Measurements from ENCODE around the gene IQCM. TPM values are rescaled to one million over a fixed set of nuclear protein-coding genes. Genes with fewer than 3 reads are reported as not detected.

The IQCM gene
- total and polyA plus RNA-seq, 10 of the 15 experiments (the other 5 are each of a cell fraction or from before 2014, with no cell fraction given): not detected

DNA sequence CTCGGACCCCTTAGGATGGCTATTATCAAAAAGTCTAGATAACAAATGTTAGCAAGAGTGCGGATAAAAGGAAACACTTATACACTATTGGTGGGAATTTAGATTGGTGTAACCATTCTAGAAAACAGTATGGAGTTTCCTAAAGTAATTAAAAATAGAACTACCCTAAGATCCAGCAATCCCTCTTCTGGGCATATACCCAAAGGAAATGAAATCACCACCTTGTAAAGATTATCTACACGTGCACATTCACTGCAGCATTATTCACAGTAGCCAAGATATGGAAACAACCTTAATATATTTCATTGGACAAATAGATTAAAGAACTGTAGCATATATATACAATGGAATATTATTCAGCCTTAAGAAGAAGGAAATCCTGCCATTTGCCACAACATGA, 462.4 kb downstream of the IQCM start:
- CTCF ChIA-PET: no interaction called here
- FAIRE-seq: no peak
- intact Hi-C loops (cut with micrococcal nuclease; ENCODE audit: unreplicated experiment) (no loop called here), in situ Hi-C loops (cut with MboI) (no loop called here)
- Histone ChIP-seq H3K9ac (ENCODE audit: control insufficient read depth, insufficient read depth, low read length) (no peak overlapping the region), H3K27ac (ENCODE audit: control insufficient read depth, insufficient read depth) (no peak overlapping the region), H3K4me2 (ENCODE audit: control insufficient read depth, insufficient read depth) (no peak overlapping the region), H3K79me2 (ENCODE audit: control insufficient read depth, insufficient read depth, low read length) (no peaks in the 10 kb centered on the region), H3K4me3 (no peak overlapping the region), H3K36me3 (ENCODE audit: control insufficient read depth in 2 of 2, insufficient read depth in 2 of 2, low read length in 1 of 2) (no peaks in the 10 kb centered on the region), H3K27me3 (replicated peaks in 1 of 2; ENCODE audit: control insufficient read depth in 2 of 2, insufficient read depth in 2 of 2, low read length in 1 of 2) (no peaks in the 10 kb centered on the region), H2AFZ (ENCODE audit: control insufficient read depth, low read depth, low read length) (no peak overlapping the region), H3K4me1 (ENCODE audit: control insufficient read depth, insufficient read depth, low read length) (no peaks in the 10 kb centered on the region), H3K9me3 (replicated peaks; ENCODE audit: control insufficient read depth, insufficient read depth, low read length) (no peaks in the 10 kb centered on the region), H4K20me1 (ENCODE audit: control insufficient read depth, insufficient read depth) (no peaks in the 10 kb centered on the region)
- RAD21 ChIA-PET (ENCODE audit: unreplicated experiment): no interaction called here
- no TSS peak for BruUV-seq (replicated peaks)
- POLR2A ChIA-PET: no interaction called here
- DNase-seq (ENCODE audit: low read depth, low spot score): no peak
- 0% methylated on average over 3 of the region's 3 CpGs for WGBS (ENCODE audit: insufficient coverage, insufficient replicate concordance, low lambda C conversion rate, missing lambda C conversion rate)
- ATAC-seq: no peak
- SMC1A ChIA-PET (ENCODE audit: uncharacterized antibody, unreplicated experiment): no interaction called here
- no peak for TF ChIP-seq ZNF217 (IDR thresholded peaks at IDR 0.05)
- no peak for TF ChIP-seq TAF1 (IDR thresholded peaks at IDR 0.05; ENCODE audit: borderline replicate concordance, low read depth, low read length)
- no peak for TF ChIP-seq FOS (IDR thresholded peaks at IDR 0.05; ENCODE audit: borderline replicate concordance, extremely low read depth, insufficient read length)

DNA sequence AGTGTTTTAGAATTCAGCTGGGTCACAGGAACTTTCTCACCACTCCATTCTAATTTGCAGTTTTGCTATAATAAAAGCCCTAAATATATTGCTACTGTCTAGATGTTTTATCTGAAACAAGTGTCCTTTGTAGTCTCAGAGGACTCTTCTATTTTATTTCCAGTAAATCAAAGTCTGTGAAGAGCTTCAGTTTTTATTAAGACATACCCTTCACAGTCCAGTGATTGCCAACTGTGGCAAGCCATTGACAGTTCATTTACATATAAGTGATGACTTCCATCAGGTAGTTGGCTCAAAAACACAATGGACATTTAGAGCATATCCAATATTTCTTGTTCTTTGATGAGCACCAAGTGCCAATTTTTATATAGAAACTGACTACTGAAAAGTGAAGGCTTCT, 466.1 kb downstream of the IQCM start:
- Histone ChIP-seq H3K79me2 (ENCODE audit: control insufficient read depth, insufficient read depth, low read length) (no peaks in the 10 kb centered on the region), H3K9ac (ENCODE audit: control insufficient read depth, insufficient read depth, low read length) (no peak overlapping the region), H3K27ac (ENCODE audit: control insufficient read depth, insufficient read depth) (no peak overlapping the region), H3K4me1 (ENCODE audit: control insufficient read depth, insufficient read depth, low read length) (no peaks in the 10 kb centered on the region), H3K36me3 (ENCODE audit: control insufficient read depth in 2 of 2, insufficient read depth in 2 of 2, low read length in 1 of 2) (no peaks in the 10 kb centered on the region), H3K27me3 (replicated peaks in 1 of 2; ENCODE audit: control insufficient read depth in 2 of 2, insufficient read depth in 2 of 2, low read length in 1 of 2) (no peaks in the 10 kb centered on the region), H3K4me2 (ENCODE audit: control insufficient read depth, insufficient read depth) (no peak overlapping the region), H4K20me1 (ENCODE audit: control insufficient read depth, insufficient read depth) (no peaks in the 10 kb centered on the region), H2AFZ (ENCODE audit: control insufficient read depth, low read depth, low read length) (no peak overlapping the region), H3K4me3 (no peak overlapping the region), H3K9me3 (replicated peaks; ENCODE audit: control insufficient read depth, insufficient read depth, low read length) (no peaks in the 10 kb centered on the region)
- in situ Hi-C loops (cut with MboI): no loop called here
- intact Hi-C loops (cut with micrococcal nuclease; ENCODE audit: unreplicated experiment): no loop called here
- no peak for DNase-seq (ENCODE audit: low read depth, low spot score)
- CTCF ChIA-PET: interaction anchor here (0.6 kb wide), 1 partner anchor 354 kb away, joined by 4 read pairs; no protein-coding TSS in a partner anchor
- POLR2A ChIA-PET: no interaction called here
- no peak for FAIRE-seq
- RAD21 ChIA-PET (ENCODE audit: unreplicated experiment): no interaction called here
- no TSS peak for BruUV-seq (replicated peaks)
- SMC1A ChIA-PET (ENCODE audit: uncharacterized antibody, unreplicated experiment): no interaction called here
- ATAC-seq: no peak
- TF ChIP-seq, protein P1, sequence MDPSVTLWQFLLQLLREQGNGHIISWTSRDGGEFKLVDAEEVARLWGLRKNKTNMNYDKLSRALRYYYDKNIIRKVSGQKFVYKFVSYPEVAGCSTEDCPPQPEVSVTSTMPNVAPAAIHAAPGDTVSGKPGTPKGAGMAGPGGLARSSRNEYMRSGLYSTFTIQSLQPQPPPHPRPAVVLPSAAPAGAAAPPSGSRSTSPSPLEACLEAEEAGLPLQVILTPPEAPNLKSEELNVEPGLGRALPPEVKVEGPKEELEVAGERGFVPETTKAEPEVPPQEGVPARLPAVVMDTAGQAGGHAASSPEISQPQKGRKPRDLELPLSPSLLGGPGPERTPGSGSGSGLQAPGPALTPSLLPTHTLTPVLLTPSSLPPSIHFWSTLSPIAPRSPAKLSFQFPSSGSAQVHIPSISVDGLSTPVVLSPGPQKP (IDR thresholded peaks at IDR 0.05; ENCODE audit: low read depth, low read length): no peak
- TF ChIP-seq, protein P2, sequence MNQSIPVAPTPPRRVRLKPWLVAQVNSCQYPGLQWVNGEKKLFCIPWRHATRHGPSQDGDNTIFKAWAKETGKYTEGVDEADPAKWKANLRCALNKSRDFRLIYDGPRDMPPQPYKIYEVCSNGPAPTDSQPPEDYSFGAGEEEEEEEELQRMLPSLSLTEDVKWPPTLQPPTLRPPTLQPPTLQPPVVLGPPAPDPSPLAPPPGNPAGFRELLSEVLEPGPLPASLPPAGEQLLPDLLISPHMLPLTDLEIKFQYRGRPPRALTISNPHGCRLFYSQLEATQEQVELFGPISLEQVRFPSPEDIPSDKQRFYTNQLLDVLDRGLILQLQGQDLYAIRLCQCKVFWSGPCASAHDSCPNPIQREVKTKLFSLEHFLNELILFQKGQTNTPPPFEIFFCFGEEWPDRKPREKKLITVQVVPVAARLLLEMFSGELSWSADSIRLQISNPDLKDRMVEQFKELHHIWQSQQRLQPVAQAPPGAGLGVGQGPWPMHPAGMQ (IDR thresholded peaks at IDR 0.05; ENCODE audit: borderline replicate concordance): no peak
- TF ChIP-seq SIX5 (IDR thresholded peaks at IDR 0.05; ENCODE audit: low read depth, low read length, severe bottlenecking) (no peak), TARDBP (IDR thresholded peaks at IDR 0.05; ENCODE audit: borderline replicate concordance) (no peak), ATF7 (IDR thresholded peaks at IDR 0.05; ENCODE audit: low read depth) (no peak), ESRRA (IDR thresholded peaks at IDR 0.05; ENCODE audit: low read length) (no peak), FOS (IDR thresholded peaks at IDR 0.05; ENCODE audit: borderline replicate concordance, extremely low read depth, insufficient read length) (no peak), GATAD2B (conservative IDR thresholded peaks at IDR 0.05; ENCODE audit: low read depth) (no peak)
- TF ChIP-seq, protein P3, sequence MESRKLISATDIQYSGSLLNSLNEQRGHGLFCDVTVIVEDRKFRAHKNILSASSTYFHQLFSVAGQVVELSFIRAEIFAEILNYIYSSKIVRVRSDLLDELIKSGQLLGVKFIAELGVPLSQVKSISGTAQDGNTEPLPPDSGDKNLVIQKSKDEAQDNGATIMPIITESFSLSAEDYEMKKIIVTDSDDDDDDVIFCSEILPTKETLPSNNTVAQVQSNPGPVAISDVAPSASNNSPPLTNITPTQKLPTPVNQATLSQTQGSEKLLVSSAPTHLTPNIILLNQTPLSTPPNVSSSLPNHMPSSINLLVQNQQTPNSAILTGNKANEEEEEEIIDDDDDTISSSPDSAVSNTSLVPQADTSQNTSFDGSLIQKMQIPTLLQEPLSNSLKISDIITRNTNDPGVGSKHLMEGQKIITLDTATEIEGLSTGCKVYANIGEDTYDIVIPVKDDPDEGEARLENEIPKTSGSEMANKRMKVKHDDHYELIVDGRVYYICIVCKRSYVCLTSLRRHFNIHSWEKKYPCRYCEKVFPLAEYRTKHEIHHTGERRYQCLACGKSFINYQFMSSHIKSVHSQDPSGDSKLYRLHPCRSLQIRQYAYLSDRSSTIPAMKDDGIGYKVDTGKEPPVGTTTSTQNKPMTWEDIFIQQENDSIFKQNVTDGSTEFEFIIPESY (IDR thresholded peaks at IDR 0.05): no peak
- TF ChIP-seq, protein P4, sequence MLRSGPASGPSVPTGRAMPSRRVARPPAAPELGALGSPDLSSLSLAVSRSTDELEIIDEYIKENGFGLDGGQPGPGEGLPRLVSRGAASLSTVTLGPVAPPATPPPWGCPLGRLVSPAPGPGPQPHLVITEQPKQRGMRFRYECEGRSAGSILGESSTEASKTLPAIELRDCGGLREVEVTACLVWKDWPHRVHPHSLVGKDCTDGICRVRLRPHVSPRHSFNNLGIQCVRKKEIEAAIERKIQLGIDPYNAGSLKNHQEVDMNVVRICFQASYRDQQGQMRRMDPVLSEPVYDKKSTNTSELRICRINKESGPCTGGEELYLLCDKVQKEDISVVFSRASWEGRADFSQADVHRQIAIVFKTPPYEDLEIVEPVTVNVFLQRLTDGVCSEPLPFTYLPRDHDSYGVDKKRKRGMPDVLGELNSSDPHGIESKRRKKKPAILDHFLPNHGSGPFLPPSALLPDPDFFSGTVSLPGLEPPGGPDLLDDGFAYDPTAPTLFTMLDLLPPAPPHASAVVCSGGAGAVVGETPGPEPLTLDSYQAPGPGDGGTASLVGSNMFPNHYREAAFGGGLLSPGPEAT (IDR thresholded peaks at IDR 0.05; ENCODE audit: low read depth): no peak
